ENCODE measurements around the gene APCDD1.

APCDD1 gene

GRCh38 chr18:10453806-10454680 lies at the start of gene APCDD1:
TSS of gene APCDD1 (plus strand) at chr18:10454635. CDS start at chr18:10454982, 347 bp downstream.
- peak; percentile 83 for DNase-seq (ENCODE audit: low spot score)

DNA sequence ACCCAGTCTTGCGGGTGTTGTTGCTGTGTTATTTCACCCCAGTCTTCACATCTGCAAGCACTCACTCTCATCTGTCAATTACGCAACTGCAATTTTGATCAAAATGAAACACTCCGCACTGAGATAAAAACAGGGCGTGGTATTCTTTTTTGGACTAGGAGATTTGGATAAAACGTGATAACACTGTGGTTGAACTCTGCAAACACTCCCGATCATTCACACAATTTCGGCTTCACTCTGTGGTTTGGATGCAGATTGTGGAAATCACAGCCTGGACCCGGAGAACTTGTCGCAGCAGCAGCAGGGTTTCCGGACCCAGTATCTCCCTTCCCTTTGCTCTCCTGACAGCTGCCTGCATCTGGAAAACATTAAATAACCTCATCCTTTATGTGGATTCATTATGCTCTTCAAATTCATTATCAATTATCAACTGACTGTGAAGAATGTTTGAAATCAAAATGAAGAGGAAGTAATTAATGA lies 49.4 kb upstream of the APCDD1 start:
- DNase-seq (ENCODE audit: low spot score) = no peak

DNA sequence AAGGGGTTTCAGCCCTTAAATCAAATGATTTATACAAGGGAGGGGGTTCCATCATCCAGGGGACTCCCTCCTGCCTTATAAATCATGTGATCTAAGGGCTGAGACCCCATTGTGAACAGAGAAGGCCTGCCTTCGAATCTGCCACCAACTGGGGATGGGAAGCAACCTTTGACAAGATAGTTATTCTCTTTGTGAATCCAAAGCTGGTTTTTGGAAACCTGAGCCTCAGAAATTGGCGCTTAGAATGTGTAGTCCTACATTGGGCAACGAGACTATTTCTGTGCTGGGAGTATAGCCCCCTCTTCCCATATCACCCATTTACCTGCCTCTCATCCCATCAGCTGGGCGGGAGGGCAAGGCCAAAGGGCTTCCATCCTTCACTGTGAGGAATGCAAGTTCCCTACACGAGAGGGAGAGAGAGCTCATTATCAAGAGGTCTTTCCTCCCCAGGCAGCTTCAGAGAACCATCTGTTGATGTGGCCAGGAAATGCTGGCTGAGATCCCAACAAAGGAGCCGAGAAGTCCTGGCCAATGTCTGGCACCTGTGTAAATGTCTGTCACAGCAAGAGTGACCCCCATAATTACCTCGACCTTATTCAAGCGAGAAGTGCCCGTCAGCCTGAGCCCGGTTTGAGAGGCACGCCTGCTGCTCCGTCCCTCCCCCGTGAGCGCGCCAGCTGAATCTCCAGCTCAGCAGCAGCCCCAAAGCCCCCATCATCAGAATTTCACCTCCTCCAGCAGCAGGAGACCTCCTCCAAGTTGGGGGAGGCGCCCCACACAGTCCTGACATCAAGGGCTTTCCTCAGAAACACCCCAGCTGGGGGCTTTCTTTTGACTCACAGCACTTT lies 48.4 kb upstream of the APCDD1 start:
- no peak for DNase-seq (ENCODE audit: low spot score)

DNA sequence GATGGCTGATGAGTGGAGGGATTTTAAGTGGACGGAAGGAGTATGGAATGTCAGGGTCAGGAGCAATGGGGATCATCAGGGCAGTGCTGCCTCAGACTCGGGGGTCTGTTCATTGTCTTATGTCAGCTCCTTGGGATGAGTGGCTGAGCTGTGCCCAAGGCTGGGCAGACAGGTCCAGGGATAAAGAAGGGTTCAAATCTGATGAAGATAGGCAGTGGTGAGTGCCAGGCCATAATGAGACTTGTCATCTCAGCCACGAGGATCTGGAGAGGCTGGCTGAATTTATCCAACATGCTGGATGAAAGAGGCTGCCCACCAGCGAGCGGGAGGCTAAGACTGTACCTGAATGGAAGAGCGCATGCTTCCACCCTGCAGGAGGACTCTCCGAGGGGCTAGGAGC lies 46.3 kb upstream of the APCDD1 start:
- DNase-seq (ENCODE audit: low spot score) = no peak

DNA sequence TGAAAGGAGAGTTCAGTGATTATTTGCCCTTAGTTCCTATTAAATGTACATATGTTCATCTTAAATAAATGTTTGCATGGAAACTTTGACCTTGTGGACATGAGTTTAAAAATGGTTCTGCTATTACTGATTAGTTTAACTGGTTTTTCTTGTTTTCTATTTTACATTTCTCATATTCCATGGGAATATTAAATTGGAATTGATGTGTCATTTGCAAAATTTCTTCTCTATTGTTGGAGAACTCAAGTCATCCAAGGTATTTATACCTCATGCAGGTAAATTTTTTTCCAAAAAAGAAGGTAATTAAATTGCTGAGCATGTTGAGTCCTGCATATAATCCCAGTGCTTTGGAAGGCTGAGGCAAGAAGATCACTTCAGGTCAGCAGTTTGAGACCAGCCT lies 45.4 kb upstream of the APCDD1 start:
- DNase-seq (ENCODE audit: low spot score) = no peak

DNA sequence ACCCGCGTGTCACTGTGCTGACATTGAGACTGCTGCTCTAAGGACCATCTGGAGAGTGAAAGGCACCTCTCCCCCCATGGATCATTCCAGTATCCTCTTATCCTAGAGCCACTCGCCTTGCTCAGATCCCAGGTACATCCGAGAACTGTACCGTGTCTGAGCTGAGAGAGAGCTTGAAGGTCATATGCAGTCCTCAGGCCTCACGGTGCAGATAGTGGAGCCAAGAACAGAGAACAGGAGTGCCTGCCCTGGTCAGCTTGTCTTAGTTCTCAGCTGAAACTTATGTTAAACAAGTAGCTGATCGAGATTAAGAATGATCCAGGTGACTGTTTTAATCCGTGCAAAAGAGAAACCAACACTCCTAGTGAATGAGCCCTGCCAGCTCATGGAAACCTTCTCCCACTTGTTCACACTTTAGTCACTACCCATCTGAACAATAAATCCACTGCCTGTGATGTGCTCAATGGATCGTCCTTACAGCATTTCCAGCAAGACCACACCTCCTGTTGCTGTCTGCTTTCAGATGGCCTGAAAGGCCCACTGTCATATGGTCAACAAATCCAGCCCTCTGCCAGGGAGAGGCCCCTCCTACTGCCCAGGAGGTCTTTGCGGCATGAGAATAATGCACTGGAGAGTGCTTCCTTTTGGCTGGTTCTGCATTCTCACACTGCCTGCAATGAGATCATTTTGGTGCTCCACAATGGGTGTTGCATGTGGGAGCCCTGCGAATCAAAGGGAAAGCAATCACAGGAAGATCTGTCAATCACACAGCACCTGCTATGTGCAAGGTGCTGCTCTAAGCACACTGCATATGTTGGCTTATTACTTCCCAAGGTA lies 43.7 kb upstream of the APCDD1 start:
- no peak for DNase-seq (ENCODE audit: low spot score)

- no peak for DNase-seq (ENCODE audit: low spot score)
Measured at GRCh38 chr18:10412933-10413332, 41.5 kb upstream of the APCDD1 start.

- DNase-seq (ENCODE audit: low spot score) = no peak
Measured at GRCh38 chr18:10413722-10414121, 40.7 kb upstream of the APCDD1 start.

- no peak for DNase-seq (ENCODE audit: low spot score)
Measured at GRCh38 chr18:10414293-10414842, 40.1 kb upstream of the APCDD1 start.

GRCh38 chr18:10416065-10416464 lies 38.4 kb upstream of the APCDD1 start:
- no peak for DNase-seq (ENCODE audit: low spot score)

DNA sequence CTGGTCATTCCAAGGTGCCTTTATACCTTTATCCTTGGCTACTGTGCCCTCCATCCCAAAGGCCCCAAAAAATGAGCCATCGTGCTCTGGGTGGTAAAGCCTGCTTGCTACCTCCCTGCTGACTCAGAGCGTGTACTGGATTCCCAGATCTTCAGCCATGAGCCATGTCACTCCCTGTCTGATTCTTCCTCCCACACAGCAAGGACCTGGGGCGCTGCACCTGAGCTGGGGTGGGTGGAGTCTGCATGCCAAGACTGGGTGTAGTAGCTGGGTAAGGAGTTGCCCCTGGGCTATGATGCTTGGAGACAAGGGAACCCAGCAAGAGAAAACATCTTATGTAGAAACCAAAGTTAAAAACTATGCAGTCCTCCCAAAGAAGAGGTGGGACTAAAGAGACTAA lies 37.2 kb upstream of the APCDD1 start:
- DNase-seq (ENCODE audit: low spot score) = no peak

DNA sequence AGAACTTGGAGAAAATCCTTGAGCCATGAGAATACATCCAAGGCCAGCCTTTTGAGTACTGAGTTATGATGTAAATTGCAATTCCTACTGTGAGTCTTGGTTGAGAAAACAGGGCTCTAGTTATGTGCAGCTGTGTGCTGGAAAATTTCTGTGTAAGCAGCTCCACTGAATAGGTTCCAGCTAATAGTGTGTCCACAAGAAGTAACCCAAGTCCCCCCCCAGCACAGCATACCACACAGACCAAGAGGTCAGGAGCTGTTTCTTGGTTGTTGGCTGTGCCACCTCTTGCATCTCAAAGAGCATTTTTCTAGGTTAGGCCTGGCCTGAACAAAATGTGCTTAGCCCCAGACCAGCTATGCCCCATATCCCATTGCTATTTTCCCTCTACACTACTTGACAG lies 36.8 kb upstream of the APCDD1 start:
- DNase-seq (ENCODE audit: low spot score) = peak; percentile 40

DNA sequence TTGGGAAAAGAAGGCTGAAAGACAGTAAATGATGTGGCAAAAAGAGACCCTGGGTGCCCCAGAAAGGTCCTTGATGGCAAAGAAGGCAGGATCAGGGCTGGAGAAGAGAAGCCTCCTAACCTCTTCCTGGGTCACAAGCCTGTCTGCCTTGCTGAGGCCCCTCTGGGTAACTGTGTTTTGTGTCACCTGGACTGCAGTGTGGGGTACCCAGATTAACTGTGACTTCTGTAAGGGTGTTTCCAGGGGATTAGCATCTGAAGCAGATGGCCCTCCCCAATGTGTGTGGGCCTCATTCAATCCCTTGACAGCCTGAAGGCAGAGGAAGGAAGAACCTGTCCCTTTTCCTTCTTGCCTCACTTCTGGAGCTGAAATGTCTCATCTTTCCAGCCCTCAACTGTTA lies 35.6 kb upstream of the APCDD1 start:
- DNase-seq (ENCODE audit: low spot score) = no peak

- DNase-seq (ENCODE audit: low spot score) = peak; percentile 64
Measured at GRCh38 chr18:10419420-10420103, 34.9 kb upstream of the APCDD1 start.

DNA sequence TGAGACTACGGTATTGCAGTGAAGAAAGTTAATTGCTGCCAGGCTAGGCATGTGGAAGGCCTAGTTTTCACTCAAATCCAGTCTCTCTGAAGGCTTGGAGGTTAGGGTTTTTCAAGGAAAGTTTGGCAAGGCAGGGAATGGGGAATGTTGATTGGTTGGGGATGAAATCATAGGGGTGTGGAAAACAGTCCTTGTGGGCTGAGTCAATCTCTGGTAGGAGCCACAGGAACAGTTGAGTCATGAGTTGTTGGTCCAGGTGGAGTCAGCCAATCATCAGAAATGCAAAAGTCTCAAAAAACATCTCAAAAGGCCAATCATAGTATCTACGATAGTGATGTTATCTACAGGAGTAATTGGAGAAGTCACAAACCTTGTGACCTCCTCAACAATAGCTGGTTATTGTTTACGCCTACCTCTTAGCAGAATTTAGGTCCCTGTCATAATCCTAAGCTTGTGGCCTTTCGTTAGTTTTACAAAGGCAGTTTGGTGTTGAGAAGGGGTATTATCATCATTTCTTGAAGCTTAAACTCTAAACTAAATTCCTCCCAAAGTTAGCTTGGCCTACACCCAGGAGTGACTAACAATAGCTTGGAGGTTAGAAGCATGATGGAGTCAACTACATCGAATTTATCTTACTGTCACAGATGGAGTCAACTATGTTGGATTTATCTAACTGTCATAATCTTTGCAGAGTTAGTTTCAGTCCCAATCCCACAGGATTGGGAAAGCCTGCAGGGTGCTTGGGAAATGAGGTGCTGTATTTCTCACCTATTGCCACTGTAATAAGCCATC lies 33.7 kb upstream of the APCDD1 start:
- DNase-seq (ENCODE audit: low spot score) = peak; percentile 56

- peak; percentile 57 for DNase-seq (ENCODE audit: low spot score)
Measured at GRCh38 chr18:10421859-10422258, 32.6 kb upstream of the APCDD1 start.

- no peak for DNase-seq (ENCODE audit: low spot score)
Measured at GRCh38 chr18:10422731-10423130, 31.7 kb upstream of the APCDD1 start.

GRCh38 chr18:10424585-10425307 lies 29.7 kb upstream of the APCDD1 start:
- no peak for DNase-seq (ENCODE audit: low spot score)

DNA sequence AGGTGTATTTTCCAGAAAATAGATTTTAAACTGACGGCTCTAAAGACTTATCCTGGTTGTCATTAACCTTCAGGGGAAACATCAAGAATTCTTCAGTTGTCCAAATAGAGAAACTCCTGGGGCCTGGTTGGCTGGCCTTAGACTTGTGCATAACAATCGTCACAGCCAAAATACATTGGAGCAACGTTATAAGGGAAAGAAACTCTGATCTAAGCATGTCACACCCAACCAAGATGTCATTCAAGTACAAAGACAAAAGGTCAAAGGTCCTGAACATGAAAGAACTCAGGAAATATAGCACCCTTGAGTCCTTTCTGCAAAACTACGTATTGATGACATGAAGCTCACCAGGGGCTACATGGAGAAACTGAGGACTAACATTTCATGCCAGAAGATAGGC lies 23.8 kb upstream of the APCDD1 start:
- no peak for DNase-seq (ENCODE audit: low spot score)

DNA sequence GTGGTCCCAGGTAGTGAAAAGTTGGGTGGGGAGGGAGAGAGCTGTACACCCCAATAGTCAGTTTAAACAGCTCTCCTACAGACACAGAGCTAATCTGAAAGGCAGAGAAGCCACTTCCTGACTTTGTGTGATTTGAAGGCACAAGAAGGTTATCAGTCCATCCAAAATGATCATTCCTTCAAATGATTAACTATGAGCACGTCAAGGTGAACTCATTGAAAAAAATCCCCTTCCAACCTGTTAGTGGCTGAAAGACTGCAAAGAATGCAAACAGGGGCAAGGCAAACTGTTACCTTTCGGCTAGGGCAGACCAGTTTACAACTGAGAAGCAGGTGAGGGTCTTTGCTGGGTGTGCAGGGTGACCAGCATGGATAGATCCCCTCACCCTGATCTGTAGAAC lies 22.8 kb upstream of the APCDD1 start:
- no peak for DNase-seq (ENCODE audit: low spot score)

All from AG08396 (cell line).